CD4-positive, alpha-beta T cell treated with Interleukin-12 subunit alpha and Interleukin-12 subunit beta, for 1 hour (primary cell): ENCODE results near the gene SELENOI.
"Not testable (repeated sequence)": the region's sequence is repeated elsewhere in the genome, so short reads cannot be mapped to it uniquely, and the experiment has no call there.

Experiments
- DNase-seq: peaks from one replicate; pipeline ENCODE4 v3.0.0-alpha.2; 2020

Gene SELENOI

DNA sequence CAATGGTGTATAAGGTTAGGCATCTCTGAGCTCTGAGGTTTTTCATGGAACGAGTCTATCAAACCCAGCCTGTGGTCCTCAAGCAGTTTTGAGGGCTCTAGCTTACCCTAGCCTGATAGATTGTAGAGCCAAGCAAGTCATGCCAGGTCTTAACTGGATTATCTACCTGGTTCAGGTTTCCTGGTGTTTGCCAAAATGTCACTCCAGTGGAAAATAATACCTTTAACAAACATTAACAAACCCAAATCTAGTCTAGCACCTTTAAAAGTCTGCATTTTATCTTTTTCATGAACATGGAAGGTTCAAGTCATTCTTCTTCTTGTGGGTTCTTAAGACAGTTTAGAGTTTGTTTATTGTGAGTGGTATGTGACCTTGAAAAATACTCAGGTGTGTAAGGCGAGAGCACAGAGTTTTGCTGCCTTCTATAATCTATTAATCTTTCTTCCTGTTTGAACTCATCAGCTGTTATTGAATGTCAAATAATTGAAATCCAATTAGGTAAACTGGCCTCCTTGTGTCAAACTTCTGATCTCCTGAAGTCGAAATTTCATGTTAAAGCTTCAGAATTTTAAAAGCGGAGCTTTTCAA, 14.0 kb downstream of the SELENOI start:
- DNase-seq, result no peak

DNA sequence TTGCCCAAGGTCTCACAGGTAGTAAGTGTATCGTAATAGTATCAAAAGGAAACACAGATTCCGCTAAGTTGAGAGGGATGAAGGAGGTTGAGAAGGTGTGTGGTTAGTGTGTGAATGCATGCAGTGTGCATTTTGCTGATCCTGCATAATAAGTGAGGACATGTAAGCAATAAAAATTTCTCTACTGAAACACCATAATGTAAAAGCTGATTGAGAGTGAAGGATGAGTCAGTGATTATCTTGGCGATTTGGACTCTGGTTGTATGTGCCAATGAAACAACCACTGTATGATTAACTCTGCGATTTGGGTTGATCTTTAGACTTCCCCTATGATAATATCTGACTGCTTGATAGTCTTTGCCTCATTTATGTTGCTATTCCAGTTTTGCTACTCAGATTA, 17.4 kb downstream of the SELENOI start:
- DNase-seq, result no peak

DNA sequence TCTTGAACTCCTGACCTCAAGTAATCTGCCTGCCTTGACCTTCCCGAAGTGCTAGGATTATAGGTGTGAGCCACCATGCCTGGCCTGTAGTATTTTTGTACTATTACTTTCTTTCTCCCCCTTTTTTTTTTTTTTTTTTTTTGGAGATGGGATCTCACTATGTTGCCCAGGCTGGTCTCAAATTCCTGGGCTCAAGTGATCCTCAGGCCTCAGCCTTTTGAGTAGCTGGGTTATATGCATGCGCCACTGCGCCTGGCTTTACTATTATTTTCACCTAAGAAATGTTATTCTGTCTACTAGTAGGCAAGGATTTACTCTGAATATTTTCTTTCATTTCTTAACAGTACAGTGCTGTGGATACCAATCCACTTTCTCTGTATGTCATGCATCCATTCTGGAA, 18.0 kb downstream of the SELENOI start:
- DNase-seq, result no peak

DNA sequence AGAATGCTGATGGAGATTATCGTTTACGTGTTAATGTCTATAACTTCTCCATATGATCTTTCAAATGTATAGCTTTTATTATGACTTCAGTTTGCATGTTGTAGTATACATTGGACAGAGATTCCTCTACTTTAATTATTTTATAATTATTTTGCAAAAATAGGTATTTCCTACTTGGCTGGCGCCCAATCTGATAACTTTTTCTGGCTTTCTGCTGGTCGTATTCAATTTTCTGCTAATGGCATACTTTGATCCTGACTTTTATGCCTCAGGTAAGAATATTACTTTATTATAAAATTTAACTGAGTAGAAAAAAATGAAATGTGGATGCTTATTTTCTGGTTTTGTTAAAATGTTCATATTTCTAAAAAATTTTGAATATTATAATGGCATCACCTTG, 18.7 kb downstream of the SELENOI start:
- DNase-seq, result no peak

DNA sequence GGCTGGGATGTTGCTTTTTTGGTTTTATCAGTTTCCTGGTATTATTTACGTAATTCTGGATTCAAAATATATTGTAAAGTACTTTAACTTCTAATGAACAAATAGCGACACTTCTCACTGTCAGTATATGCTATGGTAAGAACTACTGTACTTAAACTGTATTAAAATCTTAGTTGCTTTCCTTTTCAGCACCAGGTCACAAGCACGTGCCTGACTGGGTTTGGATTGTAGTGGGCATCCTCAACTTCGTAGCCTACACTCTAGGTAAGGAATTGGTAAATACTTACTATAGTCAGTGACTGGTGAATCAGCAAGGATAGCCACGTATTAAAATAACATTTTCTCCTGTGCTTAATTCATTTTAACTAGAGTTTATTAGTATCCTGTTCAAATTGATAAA, 21.0 kb downstream of the SELENOI start:
- DNase-seq, result no peak

DNA sequence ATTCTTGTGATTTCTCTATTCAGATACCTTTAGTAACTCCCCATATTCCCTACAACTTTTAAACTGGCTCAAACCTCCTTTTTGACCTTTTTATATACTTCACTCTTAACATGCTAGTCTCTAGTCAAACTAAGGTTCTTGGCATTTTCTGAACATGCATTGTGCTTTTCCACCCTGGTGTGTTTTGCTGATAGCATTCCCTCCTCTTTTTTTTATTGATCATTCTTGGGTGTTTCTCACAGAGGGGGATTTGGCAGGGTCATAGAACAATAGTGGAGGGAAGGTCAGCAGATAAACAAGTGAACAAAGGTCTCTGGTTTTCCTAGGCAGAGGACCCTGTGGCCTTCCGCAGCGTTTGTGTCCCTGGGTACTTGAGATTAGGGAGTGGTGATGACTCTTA, 23.7 kb downstream of the SELENOI start:
- DNase-seq, result not testable (repeated sequence)

DNA sequence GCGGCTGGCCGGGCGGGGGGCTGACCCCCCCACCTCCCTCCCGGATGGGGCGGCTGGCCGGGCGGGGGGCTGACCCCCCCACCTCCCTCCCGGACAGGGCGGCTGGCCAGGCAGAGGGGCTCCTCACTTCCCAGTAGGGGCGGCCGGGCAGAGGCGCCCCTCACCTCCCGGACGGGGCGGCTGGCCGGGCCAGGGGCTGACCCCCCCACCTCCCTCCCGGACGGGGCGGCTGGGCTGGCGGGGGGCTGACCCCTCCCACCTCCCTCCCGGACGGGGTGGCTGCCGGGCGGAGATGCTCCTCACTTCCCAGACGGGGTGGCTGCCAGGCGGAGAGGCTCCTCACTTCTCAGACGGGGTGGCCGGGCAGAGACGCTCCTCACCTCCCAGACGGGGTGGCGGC, 25.0 kb downstream of the SELENOI start:
- not testable (repeated sequence) for DNase-seq

DNA sequence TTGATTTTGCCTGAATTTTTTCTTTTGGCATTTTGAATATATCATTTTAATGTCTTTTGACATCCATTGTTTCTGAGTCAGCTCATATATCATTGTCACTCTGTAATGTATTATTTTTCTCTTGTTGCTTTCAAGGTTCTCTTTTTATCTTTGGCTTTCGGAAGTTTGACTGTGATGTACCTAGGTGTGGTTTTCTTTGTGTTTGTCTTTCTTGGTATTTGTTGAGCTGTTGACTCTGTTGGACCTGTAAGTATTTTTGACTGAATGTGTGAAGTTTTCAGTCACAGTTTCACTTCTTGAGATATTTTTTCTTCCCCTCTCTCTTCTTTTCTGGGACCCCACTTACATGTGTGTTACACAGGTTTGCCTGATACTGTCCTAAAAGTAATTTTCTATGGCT, 30.9 kb downstream of the SELENOI start:
- DNase-seq, result no peak

DNA sequence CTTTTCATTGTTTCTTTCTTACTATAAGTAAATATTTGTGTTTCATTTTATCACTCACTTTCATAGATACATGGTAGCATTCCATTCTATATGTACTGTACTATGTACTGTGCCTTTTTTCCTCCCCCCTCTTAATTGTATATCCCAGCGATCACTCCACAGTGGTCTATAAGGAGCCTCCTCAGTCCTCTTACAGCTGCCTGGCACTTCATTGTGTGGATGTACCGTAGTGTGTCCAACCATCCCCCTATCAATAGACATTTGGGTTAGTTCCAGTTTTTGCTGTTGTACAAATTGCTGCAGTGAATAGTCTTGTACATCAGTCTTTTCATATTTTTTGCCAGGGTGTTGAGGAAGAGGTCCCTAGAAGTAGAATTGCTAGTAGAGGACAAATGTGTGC, 34.3 kb downstream of the SELENOI start:
- no peak for DNase-seq

DNA sequence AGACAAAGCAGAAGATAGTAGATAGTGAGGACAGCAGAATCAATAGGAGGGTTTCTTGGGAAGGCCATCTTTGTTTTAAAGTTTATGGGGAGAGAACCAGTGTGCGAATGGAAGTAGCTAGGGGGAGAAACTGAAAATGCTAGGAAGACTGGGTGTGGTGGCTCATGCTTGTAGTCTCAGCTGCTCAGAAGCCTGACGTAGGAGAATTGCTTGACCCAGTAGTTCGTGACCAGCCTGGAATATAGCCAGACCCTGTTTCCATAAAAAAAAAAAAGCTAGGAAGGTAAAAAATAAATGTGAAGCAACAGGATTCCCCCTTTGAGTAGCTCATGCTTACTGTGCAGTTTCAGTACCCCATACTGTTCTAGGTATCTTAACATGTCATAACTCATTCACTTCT, 36.6 kb downstream of the SELENOI start:
- no peak for DNase-seq

DNA sequence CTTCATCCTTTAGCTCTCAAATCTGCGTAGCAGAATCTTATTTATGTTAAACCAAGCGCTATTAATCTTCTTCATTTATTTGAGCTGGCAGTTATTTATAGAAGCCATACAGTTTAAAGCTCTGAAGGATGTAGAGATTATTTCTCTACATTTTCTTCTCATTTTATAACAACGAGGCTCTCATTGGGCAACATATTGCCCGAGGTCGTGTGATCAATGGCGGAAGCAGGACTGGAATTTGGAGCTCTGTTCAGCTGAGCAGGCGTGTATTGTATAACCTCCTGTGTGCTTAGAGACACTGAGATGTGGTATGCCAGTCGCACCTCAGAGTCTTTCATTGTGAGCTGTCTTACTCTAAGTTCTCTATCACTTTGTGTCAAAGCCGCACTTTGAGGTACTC, 38.2 kb downstream of the SELENOI start:
- no peak for DNase-seq

DNA sequence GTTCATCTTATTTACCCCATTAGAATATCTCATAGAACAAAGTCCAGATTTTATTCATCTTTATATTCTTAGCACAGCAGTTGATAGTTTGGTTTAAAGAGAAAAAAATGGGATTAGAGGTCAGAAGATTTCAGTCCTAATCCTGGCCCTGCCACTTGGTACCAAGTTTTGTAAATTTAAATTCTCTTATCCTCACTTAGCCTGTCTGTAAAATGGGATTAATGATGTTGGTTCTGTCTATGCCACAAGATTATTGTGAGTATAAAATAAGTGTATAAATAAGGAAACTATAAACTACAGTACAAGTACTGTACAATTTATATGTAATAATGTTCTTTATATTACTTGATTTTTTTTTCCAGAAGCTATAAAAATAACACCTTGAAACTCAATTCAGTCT, 38.7 kb downstream of the SELENOI start:
- DNase-seq, result no peak

DNA sequence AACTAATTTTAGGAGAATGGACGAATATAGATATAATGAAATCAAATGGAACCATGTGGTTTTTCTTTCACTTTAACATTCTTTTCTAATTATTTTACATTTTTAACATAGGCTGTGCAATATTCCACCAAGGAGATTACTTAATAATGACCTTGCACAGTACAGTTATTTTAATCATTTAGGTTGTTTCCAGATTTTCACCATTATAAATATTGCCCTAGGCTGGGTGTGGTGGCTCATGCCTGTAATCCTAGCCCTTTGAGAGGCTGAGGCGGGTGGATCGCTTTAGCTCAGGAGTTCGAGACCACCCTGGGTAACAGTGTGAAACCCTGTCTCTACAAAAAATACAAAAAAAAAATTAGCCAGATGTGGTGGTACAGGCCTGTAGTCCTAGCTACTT, 41.2 kb downstream of the SELENOI start:
- no peak for DNase-seq

DNA sequence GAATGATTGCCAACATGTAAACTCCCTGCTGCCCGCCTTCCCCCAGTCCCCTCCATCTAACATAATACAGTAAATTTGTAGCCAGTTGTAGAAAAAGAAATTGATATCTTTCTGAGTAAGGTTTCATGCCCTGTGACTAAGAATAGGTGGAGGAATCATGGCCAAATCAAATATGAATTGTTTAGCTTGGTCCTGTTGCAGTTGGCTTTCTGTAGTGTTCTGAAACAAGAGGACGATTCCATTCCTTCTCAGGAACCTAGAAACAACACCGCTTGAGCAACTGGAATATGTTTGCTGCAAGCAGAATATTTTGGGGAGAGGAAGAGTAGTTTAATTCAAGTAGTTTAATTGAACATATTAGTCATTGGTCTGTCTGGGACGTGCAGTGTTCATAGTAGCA, 48.8 kb downstream of the SELENOI start:
- DNase-seq, result no peak

DNA sequence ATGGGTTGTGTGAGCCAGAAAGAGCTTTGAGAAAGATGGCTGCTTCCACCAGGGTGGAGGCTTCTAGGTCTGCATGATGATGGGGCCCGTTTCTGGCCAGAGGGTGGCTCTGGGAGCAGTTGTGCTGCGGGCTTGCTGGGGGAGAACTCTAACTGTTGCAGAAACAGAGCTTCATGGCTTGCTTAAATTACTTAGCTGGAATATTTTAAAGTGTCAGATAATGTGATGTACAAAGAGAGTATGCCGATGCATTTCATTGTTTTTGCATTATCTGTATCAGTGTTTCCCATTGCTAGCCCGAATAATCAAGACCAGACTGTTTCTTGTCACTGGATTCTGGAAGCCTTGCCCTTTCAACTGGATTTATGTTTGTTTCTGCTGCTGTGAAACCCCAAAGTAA, 49.5 kb downstream of the SELENOI start:
- no peak for DNase-seq

DNA sequence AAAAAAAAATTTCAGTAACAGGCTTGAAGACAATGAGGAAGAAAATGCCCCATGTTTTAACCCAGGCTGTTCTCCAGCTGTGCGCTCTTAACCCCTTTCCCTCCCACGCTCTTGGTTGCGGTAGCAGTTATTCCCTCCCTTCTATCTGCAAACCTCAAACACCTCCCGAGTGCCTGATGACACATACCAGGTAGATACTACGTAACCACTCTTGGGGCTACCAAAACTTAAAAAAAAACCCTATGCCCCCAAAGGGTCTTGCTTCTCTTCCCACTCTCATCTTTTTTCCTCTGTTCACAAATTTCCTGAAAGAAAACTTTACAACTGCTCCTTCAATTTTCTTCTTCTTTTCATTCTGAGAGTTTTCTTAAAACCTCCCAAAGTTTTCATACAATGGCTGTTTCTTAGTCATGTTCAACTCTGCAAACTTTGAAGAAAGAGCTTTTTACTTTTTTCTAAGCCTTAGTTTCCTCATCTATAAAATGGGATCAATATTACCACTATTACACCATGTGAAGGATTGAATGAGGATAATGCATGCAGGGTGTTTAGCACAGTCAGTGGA, 50.9 kb downstream of the SELENOI start:
- no peak for DNase-seq

DNA sequence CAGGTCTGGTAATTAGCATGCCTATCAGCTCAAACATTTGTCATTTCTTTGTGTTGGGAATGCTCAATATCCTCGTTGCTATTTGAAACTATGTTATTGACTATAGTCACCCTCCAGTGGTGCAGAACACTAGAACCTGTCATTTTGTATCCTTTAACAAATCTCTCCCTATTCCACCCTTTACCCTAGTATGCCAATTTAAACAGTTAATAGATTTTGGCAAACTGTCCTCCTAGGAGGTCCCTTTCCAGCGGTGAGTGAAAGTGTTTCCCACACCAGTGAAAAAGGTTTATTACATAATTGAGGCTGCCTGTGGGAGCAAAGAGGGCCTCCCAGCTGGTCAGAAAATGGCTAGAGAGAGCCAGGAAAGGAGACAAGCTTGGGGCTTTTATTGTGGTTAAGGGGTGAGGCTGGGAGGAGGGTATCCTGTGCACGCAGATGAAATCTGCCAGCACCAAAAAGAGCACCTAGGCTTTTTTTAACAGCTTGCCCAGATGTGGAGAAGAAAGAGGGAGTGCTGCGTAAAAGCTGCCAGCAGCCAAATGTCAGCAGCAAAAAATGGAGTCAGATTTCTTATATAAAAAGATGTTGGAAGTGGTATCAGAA, 53.9 kb downstream of the SELENOI start:
- DNase-seq, result no peak

DNA sequence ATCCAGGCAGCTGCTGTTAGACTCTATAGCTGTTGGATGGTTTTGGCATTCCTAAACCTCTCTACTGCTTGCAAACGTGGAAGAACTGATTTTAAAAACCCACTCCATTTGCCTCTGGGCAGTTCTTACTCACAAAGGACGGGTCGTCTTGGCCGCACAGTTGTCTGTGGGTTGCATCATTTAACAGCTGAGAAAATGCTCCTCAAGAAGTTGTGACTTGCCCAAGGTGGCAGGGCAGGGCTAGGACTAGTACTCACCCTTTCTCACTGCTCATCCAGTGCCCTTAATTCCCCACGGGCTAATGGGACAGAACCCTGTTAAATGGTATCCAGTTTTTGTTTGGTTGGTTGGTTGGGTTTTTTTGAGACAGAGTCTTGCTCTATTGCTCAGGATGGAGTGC, 54.8 kb downstream of the SELENOI start:
- DNase-seq, result no peak

DNA sequence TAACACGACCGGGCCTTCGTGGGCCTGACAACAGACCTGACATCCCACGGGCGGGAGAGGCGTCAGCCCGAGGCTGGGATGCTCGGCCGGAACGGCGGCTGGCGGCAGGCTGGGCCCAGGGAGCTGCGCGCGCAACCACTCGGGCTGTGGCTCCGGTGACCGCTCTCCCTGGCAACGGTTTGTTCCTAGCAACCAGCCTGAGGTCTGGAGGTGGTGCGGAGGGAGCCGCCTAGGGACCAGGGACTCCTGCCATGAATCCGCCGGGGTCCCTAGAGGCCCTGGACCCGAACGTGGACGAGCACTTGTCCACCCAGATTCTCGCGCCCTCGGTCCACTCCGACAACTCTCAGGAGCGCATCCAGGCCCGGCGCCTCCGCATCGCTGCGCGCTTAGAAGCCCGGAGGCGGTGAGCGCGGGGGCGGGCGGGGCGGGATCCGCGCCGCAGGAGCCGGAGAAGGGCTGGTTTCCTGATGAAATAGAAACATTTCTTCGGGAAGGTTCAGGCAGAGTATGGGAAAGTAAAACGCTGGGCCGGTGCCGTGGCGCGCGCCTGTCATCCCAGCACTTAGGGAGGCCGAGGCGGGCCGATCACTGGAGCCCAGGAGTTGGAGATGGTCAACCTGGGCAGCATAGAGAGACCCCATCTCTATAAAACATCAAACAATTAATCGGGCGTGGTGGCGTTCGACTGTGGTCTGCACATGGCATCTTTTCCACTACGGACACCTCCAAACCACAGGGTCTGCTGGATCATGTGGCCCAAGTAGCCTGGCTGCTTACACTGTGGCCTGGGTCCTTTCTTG, 56.0 kb downstream of the SELENOI start, which contains the start of gene DRC1:
Gene DRC1, plus strand, starts transcription at position 182 of the 803 bp plus-strand sequence. Its CDS starts 70 bp downstream, at position 252.
- no peak for DNase-seq

DNA sequence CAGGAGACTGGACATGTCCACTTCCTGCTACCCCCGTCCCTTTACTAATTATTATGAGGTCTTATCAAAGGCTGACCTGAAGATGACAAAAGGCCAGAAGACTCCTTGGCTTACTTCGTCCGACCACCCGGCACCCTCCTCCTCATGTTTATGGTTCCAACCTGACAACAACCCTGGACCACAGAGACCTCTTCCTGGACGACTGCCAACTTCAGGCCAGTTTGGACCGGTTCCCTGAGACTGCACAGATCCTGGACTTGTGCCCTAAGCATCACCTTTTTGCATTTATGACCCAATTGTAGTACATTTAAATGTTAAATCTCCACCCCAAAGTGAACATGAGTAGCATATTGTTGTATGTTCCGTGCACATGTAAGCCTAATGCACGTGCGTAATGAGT, 61.6 kb downstream of the SELENOI start:
- no peak for DNase-seq

DNA sequence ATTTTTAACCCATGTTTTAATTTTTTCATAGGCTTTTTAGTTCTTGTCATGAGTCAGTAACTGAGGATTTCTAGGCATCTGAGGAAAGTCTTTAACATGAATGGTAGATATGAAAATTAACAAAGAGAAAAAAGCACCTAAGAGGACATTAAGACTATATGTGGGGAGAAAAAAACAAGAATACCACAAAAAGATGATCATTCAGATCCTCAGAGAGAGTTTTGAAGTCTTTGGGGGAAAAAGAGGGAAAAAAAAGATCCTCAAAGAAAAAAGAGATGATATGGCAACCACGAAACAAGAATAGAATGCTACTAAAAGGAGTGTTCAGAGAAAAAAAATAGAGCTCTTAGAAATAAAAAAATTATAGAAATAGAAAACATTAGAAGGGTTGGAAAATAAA, 63.8 kb downstream of the SELENOI start:
- no peak for DNase-seq

DNA sequence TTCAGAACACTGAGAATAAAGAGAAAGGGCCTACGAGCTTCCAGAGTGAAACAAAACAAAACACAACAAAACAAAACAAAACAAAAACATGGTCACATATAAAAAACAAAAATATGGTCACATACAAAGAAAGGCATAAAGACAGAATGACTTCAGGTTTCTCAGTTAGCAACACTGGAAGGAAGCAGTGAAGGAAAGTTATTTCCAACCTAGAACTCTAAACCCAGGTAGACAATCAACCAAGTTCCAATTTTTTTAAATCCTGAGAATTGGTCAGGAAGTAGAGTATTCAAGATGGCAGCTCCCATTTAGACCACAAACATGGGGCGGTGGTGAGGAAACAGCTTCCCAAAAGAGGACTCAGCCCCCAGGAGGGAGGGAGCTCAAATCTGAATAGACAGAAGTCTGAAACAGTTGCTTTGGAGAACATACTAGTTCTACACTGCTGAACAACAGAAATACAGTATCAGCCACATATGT, 64.9 kb downstream of the SELENOI start:
- no peak for DNase-seq

DNA sequence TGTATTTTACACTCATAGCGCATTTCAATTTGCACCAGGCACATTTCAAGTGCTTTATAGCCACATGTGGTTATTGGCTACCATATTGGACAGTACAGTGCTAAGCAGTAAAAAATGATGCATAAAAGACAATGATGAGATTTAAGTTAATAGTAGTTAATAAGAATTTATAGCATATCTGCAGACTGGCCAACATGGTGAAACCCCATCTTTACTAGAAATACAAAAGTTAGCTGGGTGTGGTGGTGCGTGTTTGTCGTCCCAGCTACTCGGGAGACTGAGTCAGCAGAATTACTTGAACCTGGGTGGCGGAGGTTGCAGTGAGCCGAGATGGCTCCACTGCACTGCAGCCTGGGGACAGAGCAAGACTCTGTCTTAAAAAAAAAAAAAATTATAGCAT, 65.5 kb downstream of the SELENOI start:
- no peak for DNase-seq
